Trophoblast cell (in vitro differentiated cells and primary cell): ENCODE data around the gene FGD2.

Source experiments
- DNase-seq, 2 donors: peaks; one replicate each; pipeline ENCODE4 v3.0.0-alpha.2; 2016
- H2AFZ ChIP-seq: 2 replicates; pipeline ENCODE4 v1.6.1; 2013; ENCODE audit warnings: low read length, moderate library complexity, mild to moderate bottlenecking; ENCODE audit not compliant: insufficient read depth, poor library complexity
- H2AK5ac ChIP-seq: 2 replicates; pipeline ENCODE4 v1.6.1; 2013; ENCODE audit warnings: mild to moderate bottlenecking, low read length
- H2BK120ac ChIP-seq: 2 replicates; pipeline ENCODE4 v1.6.1; 2013; ENCODE audit warnings: low read length, mild to moderate bottlenecking, moderate library complexity; ENCODE audit not compliant: insufficient read depth, poor library complexity
- H2BK12ac ChIP-seq: 2 replicates; pipeline ENCODE4 v1.6.1; 2013; ENCODE audit warnings: mild to moderate bottlenecking, low read length, moderate library complexity
- H2BK5ac ChIP-seq: 2 replicates; pipeline ENCODE4 v1.6.1; 2013; ENCODE audit warnings: low read length, low read depth, moderate library complexity, mild to moderate bottlenecking; ENCODE audit not compliant: poor library complexity
- H3K14ac ChIP-seq: 2 replicates; pipeline ENCODE4 v1.6.1; 2013; ENCODE audit warnings: mild to moderate bottlenecking, low read length
- H3K18ac ChIP-seq: 2 replicates; pipeline ENCODE4 v1.6.1; 2013; ENCODE audit warnings: mild to moderate bottlenecking, low read length
- H3K23ac ChIP-seq: 2 replicates; pipeline ENCODE4 v1.6.1; 2013; ENCODE audit warnings: low read length
- H3K27ac ChIP-seq: 2 replicates; pipeline ENCODE4 v1.5.1; 2013; ENCODE audit warnings: low read depth, mild to moderate bottlenecking, inconsistent platforms, low read length, moderate library complexity
- H3K27me3 ChIP-seq: 2 replicates; pipeline ENCODE4 v1.6.1; 2013; ENCODE audit warnings: inconsistent platforms, mild to moderate bottlenecking, low read length, moderate library complexity; ENCODE audit not compliant: insufficient read depth
- H3K36me3 ChIP-seq, 2 experiments: 1 replicate in 1 of 2; 2 replicates in 1 of 2; pipeline ENCODE4 v1.6.1; 2013; ENCODE audit warnings: low read length in 2 of 2, mild to moderate bottlenecking in 2 of 2, moderate library complexity in 1 of 2; ENCODE audit not compliant: insufficient read depth in 2 of 2, control insufficient read depth in 1 of 2
- H3K4ac ChIP-seq: 2 replicates; pipeline ENCODE4 v1.6.1; 2013; ENCODE audit warnings: low read depth, mild to moderate bottlenecking, low read length, moderate library complexity
- H3K4me1 ChIP-seq, 2 experiments: 1 replicate in 1 of 2; 2 replicates in 1 of 2; pipeline ENCODE4 v1.6.1; 2013; ENCODE audit warnings: low read length in 2 of 2, mild to moderate bottlenecking in 2 of 2, moderate library complexity in 1 of 2; ENCODE audit not compliant: insufficient read depth in 2 of 2, control insufficient read depth in 1 of 2
- H3K4me2 ChIP-seq: 2 replicates; pipeline ENCODE4 v1.6.1; 2013; ENCODE audit warnings: inconsistent platforms, mild to moderate bottlenecking, low read length, moderate library complexity
- H3K4me3 ChIP-seq: 2 replicates; pipeline ENCODE4 v1.5.1; 2013; ENCODE audit warnings: mild to moderate bottlenecking, low read depth, low read length, inconsistent platforms
- H3K79me1 ChIP-seq: one replicate; pipeline ENCODE4 v1.6.1; 2013; ENCODE audit warnings: low read length
- H3K79me2 ChIP-seq: 2 replicates; pipeline ENCODE4 v1.6.1; 2013; ENCODE audit warnings: low read length, mild to moderate bottlenecking; ENCODE audit not compliant: control insufficient read depth, insufficient read depth, poor library complexity
- H3K9ac ChIP-seq: 2 replicates; pipeline ENCODE4 v1.6.1; 2013; ENCODE audit warnings: mild to moderate bottlenecking, low read length
- H3K9me3 ChIP-seq: 2 replicates; pipeline ENCODE4 v1.6.1; 2013; ENCODE audit warnings: low read depth, mild to moderate bottlenecking, control low read depth, inconsistent platforms, low read length; ENCODE audit not compliant: insufficient read depth
- H4K12ac ChIP-seq: 2 replicates; pipeline ENCODE4 v1.6.1; 2013; ENCODE audit warnings: low read depth, mild to moderate bottlenecking, low read length, moderate library complexity
- H4K8ac ChIP-seq: 2 replicates; pipeline ENCODE4 v1.6.1; 2013; ENCODE audit warnings: low read depth, mild to moderate bottlenecking, low read length, moderate library complexity
- H4K91ac ChIP-seq: one replicate; pipeline ENCODE4 v1.6.1; 2013; ENCODE audit warnings: low read depth, mild to moderate bottlenecking, low read length, moderate library complexity
- WGBS: extraction: QIAGEN DNeasy Blood & Tissue Kit; methylation state at CpG from one replicate; pipeline ENCODE4 v1.1.7; 2013; ENCODE audit warnings: missing lambda C conversion rate; ENCODE audit not compliant: insufficient read length, insufficient coverage; ENCODE audit errors: extremely low coverage; 5-methylcytosine and 5-hydroxymethylcytosine counted together

FGD2 gene

GRCh38 chr6:36967757-36968156 lies 37.7 kb upstream of the FGD2 start:
- no peak overlapping the region for H3K23ac ChIP-seq
- H4K8ac ChIP-seq = no peak overlapping the region
- H3K27ac ChIP-seq = no peak overlapping the region
- no peak overlapping the region for H3K4me2 ChIP-seq
- no peak overlapping the region for H3K4me3 ChIP-seq
- H3K14ac ChIP-seq = no peak overlapping the region
- no peak overlapping the region for H2AFZ ChIP-seq
- H3K18ac ChIP-seq = no peak overlapping the region
- H3K9me3 ChIP-seq = peaks cover 2% of the 10 kb centered on the region
- no peak for DNase-seq
- no peak overlapping the region for H2BK120ac ChIP-seq
- H3K4ac ChIP-seq = no peak overlapping the region
- no peak overlapping the region for H4K12ac ChIP-seq
- WGBS = no CpG with 5 or more reads among the region's 4 CpGs
- H3K36me3 ChIP-seq = peaks cover 50 to 57% of the 10 kb centered on the region in 2 experiments
- no peaks in the 10 kb centered on the region for H3K27me3 ChIP-seq
- no peak overlapping the region for H3K9ac ChIP-seq
- H3K4me1 ChIP-seq = peaks cover 4 to 11% of the 10 kb centered on the region in 2 experiments
- H2BK5ac ChIP-seq = no peak overlapping the region
- H4K91ac ChIP-seq = no peak overlapping the region
- no peak overlapping the region for H2AK5ac ChIP-seq
- H2BK12ac ChIP-seq = no peak overlapping the region
- H3K79me2 ChIP-seq = no peaks in the 10 kb centered on the region
- H3K79me1 ChIP-seq = no peaks in the 10 kb centered on the region

- no peak overlapping the region for H2BK120ac ChIP-seq
- H2BK12ac ChIP-seq = no peak overlapping the region
- peaks cover 5 to 11% of the 10 kb centered on the region in 2 experiments for H3K4me1 ChIP-seq
- H3K27me3 ChIP-seq = no peaks in the 10 kb centered on the region
- H3K36me3 ChIP-seq = peaks cover 50 to 62% of the 10 kb centered on the region in 2 experiments
- H3K4me3 ChIP-seq = no peak overlapping the region
- H3K9me3 ChIP-seq = peaks cover 2% of the 10 kb centered on the region
- DNase-seq = no peak
- H2BK5ac ChIP-seq = no peak overlapping the region
- H4K12ac ChIP-seq = no peak overlapping the region
- H2AK5ac ChIP-seq = no peak overlapping the region
- no peaks in the 10 kb centered on the region for H3K79me1 ChIP-seq
- H2AFZ ChIP-seq = no peak overlapping the region
- H4K91ac ChIP-seq = no peak overlapping the region
- H3K23ac ChIP-seq = no peak overlapping the region
- WGBS = no CpG with 5 or more reads among the region's 16 CpGs
- no peak overlapping the region for H3K4ac ChIP-seq
- H3K14ac ChIP-seq = no peak overlapping the region
- H3K27ac ChIP-seq = no peak overlapping the region
- H3K9ac ChIP-seq = no peak overlapping the region
- H4K8ac ChIP-seq = no peak overlapping the region
- no peak overlapping the region for H3K4me2 ChIP-seq
- no peak overlapping the region for H3K18ac ChIP-seq
- no peaks in the 10 kb centered on the region for H3K79me2 ChIP-seq
Measured at GRCh38 chr6:36968266-36968977, 37.0 kb upstream of the FGD2 start.

GRCh38 chr6:36969240-36969691 lies 36.2 kb upstream of the FGD2 start:
- H3K23ac ChIP-seq = no peak overlapping the region
- H4K8ac ChIP-seq = no peak overlapping the region
- no peak overlapping the region for H3K14ac ChIP-seq
- no peak overlapping the region for H3K4ac ChIP-seq
- peaks cover 55 to 69% of the 10 kb centered on the region in 2 experiments for H3K36me3 ChIP-seq
- no peaks in the 10 kb centered on the region for H3K79me2 ChIP-seq
- H2AK5ac ChIP-seq = no peak overlapping the region
- no peaks in the 10 kb centered on the region for H3K79me1 ChIP-seq
- H2BK12ac ChIP-seq = no peak overlapping the region
- no peak for DNase-seq
- no peak overlapping the region for H2BK120ac ChIP-seq
- H3K4me3 ChIP-seq = no peak overlapping the region
- H4K91ac ChIP-seq = no peak overlapping the region
- H3K9ac ChIP-seq = no peak overlapping the region
- H3K18ac ChIP-seq = no peak overlapping the region
- H2BK5ac ChIP-seq = no peak overlapping the region
- no peaks in the 10 kb centered on the region for H3K27me3 ChIP-seq
- peaks cover 5 to 11% of the 10 kb centered on the region in 2 experiments for H3K4me1 ChIP-seq
- WGBS = no CpG with 5 or more reads among the region's 14 CpGs
- no peak overlapping the region for H2AFZ ChIP-seq
- no peak overlapping the region for H4K12ac ChIP-seq
- no peak overlapping the region for H3K27ac ChIP-seq
- H3K4me2 ChIP-seq = no peak overlapping the region
- peaks cover 2% of the 10 kb centered on the region for H3K9me3 ChIP-seq

- H3K9ac ChIP-seq = no peak overlapping the region
- no peak overlapping the region for H3K23ac ChIP-seq
- H2AK5ac ChIP-seq = no peak overlapping the region
- H3K4ac ChIP-seq = no peak overlapping the region
- no peak overlapping the region for H4K8ac ChIP-seq
- H3K4me3 ChIP-seq = peak overlapping the region; percentile 19
- no peak overlapping the region for H4K91ac ChIP-seq
- peaks cover 5 to 11% of the 10 kb centered on the region in 2 experiments for H3K4me1 ChIP-seq
- H2BK5ac ChIP-seq = no peak overlapping the region
- no peaks in the 10 kb centered on the region for H3K27me3 ChIP-seq
- no peak overlapping the region for H3K27ac ChIP-seq
- WGBS = no CpG with 5 or more reads among the region's 17 CpGs
- no peak overlapping the region for H3K4me2 ChIP-seq
- no peak overlapping the region for H2BK120ac ChIP-seq
- no peak overlapping the region for H3K18ac ChIP-seq
- no peak overlapping the region for H4K12ac ChIP-seq
- no peaks in the 10 kb centered on the region for H3K79me1 ChIP-seq
- no peaks in the 10 kb centered on the region for H3K79me2 ChIP-seq
- no peak overlapping the region for H2BK12ac ChIP-seq
- no peaks in the 10 kb centered on the region for H3K9me3 ChIP-seq
- no peak overlapping the region for H2AFZ ChIP-seq
- no peak overlapping the region for H3K14ac ChIP-seq
- DNase-seq = no peak
- peaks cover 62 to 77% of the 10 kb centered on the region in 2 experiments for H3K36me3 ChIP-seq
Measured at GRCh38 chr6:36969988-36970891, 35.2 kb upstream of the FGD2 start.
